Skin of body (tissue), 2 donors: ENCODE results near the gene DHDH. TPM values are rescaled to one million over a fixed set of nuclear protein-coding genes. Genes with fewer than 3 reads are reported as not detected.
A peak's percentile ranks its signal among the peaks of the same experiment; 100 is the strongest.

Experiments used
- DNase-seq: peaks from one replicate; lab custom pipeline; 2025; lab: John Stamatoyannopoulos, UW
- total RNA-seq: library from RNA; depleted of rRNA; stranded (reverse); fragments of >200 nt; gene quantifications from one replicate; pipeline ENCODE4 v1.2.3, GENCODE V29; 2014

Gene DHDH
- total RNA-seq, 1 donor from 2014 or later: not detected

DNA sequence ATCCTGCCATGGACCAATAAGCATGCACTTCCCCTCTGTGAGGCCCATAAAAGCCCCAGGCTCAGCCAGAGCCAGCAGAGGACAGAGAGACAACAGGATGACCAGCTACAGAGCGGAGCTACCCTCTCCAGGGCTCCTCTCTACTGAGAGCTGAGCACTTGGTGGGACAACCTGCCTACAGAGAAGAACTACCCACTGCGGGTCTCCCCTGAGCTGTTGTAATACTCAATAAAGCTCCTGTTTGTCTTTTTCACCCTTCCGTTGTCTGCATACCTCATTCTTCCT is 13.7 kb downstream of the DHDH start:
- DNase-seq: no peak

DNA sequence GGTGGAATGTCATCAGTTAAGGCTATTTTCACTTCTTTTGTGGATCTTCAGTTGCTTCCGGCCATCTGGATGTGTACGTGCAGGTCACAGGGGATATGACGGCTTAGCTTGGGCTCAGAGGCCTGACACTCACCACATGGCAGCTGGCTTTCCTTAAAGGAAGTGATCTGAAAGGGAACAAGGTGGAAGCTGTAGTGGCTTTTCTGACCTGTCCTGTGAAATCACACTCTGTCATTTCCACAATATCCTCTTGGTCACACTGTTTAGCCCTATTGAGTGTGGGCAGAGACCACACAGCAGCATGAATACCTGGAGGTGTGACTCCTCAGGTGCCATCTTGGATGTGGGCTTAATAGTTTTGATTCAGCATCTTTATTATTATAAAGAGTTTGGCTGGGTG is 16.7 kb downstream of the DHDH start:
- DNase-seq: no peak

DNA sequence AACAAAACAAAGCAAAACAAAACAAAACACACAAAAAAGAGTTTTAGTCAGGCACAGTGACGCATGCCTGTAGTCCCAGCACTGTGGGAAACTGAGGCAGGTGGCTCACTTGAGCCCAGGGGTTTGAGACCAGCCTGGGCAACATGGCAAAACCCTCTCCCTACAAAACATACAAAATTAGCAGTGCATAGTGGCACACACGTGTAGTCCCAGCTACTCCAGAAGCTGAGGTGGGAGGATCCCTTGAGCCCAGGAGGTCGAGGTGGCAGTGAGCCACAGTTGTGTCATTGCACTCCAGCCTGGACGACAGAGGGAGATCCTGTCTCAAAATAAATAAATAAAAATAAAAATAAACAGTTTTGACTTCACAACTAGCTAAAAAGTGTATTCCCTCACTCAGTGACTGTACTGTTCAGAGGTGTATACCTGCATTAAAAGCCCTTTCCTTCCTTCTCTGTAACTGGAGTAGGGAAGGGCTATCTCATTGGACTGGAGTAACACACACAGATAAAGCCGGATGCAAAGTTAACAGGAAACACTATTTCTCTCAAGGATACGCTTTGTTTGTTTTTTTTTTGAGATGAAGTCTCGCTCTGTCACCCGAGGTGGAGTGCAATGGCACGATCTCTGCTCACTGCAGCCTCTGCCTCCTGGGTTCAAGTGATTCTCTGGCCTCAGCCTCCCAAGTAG is 17.5 kb downstream of the DHDH start:
- DNase-seq: no peak

DNA sequence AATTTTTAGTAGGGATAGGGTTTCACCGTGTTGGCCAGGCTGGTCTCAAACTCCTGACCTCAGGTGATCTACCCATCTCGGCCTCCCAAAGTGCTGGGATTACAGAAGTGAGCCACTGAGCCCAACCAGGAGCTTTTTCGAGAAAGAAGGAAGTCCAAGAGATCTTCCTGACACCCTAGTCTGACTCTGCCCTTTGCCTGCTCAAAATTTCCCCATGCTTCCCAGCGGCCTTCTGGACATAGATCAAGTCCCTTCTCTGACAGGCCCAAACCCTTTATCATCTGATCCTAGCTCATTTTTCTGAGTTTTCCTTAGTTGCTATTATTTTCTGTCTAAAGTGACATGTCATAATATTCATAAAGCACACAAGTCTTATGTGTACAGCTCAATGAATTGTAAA is 19.6 kb downstream of the DHDH start:
- no peak for DNase-seq

DNA sequence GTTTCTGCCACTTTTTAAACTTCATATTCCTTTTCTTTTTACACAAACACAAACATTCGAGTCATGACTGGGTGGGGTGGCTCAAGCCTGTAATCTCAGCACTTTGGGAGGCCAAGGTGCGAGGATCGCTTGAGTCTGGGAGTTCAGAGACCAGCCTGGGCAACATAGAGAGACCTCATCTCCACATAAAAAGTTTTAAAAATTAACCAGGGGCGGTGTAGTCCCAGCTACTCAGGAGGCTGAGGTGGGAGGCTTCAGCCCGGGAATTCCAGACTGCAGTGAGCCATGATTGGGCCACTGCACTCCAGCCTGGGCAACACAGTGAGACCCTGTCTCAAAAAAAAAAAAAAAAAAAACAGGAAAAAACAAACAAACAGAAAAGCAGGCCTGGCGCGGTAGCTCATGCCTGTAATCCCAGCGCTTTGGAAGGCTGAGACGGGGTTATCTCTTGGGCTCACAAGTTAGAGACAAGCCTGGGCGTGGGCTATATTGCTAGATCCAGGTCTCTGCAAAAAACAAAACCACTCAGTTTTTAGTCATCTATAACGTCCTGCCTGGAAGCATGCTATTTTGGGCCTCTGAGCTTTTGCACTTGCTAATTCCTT is 20.6 kb downstream of the DHDH start:
- DNase-seq: no peak

DNA sequence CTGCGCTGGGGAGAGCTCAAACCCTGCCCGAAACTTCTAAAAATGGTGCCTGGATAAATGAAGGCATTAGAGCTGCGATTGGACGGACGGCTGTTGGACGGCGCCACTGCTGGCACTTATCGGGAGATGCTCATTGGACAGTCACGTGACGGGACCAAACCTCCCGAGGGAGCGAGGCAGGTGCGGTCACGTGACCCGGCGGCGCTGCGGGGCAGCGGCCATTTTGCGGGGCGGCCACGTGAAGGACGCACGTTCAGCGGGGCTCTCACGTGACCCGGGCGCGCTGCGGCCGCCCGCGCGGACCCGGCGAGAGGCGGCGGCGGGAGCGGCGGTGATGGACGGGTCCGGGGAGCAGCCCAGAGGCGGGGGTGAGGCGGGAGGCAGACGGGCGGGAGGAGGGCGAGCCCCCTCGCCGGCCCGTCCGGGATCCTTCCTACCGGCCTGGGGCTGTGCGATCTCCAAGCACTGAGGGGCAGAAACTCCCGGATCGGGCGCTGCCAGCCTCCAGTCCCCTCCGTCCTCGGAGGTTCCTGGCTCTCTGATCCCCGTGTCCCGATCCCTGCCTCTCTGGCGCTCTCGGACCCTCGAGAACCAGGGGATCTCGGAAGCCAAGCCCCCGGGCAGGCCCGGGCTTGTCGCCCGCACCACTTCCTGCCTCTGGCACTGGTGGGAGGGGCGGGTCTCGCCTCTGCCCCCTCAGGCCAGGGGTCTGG is 21.3 kb downstream of the DHDH start, which contains the start of gene BAX:
BAX (plus strand) TSS at position 281 of the 713 bp plus-strand sequence; CDS start at position 335, 54 bp downstream.
- DNase-seq: peak; percentile 92

DNA sequence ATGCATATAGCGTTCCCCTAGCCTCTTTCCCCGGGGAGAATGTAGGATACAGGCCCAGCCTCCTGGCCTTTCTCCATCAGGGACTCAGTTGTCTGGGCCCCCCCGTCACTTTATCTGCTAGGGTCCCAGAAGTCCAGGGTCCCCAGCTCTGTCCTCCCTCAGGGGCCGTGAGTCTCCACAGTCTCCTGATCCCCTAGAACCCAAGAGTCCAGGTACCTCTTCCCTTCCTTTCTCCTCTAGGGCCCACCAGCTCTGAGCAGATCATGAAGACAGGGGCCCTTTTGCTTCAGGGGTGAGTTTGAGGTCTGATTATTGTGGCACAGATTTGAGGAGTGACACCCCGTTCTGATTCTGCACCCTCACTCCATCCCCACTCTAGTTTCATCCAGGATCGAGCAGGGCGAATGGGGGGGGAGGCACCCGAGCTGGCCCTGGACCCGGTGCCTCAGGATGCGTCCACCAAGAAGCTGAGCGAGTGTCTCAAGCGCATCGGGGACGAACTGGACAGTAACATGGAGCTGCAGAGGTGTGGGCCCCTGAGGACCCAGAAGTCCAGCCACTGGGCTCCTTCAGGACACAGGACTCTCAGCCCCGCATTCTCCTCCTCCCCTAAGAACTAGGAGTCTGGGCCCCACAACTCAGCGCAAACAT is 21.9 kb downstream of the DHDH start:
- DNase-seq: no peak

DNA sequence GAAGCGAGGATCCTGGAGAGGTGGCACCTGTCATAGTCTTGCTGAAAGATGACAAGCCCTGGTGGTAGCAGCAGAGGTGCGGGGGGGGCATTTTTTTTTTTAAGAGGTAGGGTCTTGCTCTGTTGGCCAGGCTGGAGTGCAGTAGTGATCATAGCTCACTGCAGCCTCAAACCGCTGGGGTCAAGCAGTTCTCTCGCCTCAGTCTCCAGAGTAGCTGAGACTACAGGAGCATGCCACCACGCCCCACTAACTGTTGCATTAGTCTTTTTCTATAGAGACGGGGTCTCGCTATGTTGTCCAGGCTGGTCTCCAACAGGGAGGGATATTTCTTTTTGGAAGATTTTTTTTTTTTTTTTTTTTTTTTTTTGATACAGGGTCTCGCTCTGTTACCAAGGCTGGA is 24.5 kb downstream of the DHDH start:
- DNase-seq: no peak

DNA sequence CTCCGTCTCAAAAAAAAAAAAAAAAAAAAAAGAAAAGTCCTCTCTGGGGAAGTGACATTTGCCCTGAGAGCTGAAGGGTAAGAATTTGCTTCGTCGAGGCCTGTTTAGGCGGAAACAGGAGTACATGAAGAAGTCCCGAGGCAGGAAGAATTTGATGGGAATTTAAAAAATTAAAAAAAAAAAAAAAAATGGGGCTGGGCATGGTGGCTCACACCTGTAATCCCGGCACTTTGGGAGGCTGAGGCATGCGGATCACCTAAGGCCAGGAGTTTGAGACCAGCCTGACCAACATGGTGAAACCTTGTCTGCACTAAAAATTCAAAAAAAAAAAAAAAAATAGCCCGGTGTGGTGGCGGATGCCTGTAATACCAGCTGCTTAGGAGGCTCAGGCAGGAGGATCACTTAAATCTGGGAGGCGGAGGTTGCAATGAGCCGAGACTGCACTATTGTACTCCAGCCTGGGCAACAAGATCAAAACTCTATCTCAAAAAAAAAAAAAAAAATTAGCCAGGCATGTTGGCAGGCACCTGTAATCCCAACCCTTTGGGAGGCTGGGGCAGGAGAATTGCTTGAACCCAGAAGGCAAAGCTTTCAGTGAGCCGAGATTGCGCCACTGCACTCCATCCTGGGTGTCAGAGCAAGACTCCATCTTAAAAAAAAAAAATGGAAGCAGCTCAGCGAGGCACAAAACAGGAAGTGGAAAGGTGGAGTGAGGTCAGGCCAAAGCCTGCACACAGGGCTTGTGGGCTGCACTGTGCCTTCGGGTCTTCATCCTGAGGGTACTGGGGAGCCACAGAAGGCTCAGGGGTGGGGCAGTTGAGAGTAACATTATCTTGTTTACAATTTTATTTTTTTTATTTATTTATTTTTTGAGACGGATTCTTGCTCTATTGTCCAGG is 26.1 kb downstream of the DHDH start:
- DNase-seq: no peak

DNA sequence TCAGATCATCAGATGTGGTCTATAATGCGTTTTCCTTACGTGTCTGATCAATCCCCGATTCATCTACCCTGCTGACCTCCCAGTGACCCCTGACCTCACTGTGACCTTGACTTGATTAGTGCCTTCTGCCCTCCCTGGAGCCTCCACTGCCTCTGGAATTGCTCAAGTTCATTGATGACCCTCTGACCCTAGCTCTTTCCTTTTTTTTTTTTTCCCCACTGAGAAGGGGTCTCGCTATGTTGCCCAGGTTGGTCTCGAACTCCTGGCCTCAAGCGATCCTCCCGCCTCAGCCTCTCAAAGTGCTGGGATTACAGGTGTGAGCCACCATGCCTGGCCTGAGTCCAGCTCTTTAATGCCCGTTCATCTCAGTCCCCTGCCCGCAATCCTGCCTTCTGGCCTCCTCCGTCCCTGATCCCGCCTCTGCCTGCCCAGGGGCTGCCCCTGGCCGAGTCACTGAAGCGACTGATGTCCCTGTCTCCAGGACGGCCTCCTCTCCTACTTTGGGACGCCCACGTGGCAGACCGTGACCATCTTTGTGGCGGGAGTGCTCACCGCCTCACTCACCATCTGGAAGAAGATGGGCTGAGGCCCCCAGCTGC is 27.7 kb downstream of the DHDH start:
- DNase-seq: no peak

DNA sequence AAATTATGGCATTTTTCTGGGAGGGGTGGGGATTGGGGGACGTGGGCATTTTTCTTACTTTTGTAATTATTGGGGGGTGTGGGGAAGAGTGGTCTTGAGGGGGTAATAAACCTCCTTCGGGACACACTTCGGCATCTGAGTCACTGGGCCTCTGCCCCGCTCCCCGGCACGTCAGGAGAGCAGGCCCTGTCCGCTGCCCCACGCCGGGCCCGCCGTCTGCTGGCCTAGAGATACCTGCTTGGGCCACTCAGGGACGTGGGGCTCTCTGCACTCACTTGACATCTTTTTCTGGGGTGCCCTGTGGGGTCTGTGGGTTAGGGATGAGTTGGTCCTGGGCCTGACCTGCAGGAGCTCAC is 28.2 kb downstream of the DHDH start:
- DNase-seq: no peak

DNA sequence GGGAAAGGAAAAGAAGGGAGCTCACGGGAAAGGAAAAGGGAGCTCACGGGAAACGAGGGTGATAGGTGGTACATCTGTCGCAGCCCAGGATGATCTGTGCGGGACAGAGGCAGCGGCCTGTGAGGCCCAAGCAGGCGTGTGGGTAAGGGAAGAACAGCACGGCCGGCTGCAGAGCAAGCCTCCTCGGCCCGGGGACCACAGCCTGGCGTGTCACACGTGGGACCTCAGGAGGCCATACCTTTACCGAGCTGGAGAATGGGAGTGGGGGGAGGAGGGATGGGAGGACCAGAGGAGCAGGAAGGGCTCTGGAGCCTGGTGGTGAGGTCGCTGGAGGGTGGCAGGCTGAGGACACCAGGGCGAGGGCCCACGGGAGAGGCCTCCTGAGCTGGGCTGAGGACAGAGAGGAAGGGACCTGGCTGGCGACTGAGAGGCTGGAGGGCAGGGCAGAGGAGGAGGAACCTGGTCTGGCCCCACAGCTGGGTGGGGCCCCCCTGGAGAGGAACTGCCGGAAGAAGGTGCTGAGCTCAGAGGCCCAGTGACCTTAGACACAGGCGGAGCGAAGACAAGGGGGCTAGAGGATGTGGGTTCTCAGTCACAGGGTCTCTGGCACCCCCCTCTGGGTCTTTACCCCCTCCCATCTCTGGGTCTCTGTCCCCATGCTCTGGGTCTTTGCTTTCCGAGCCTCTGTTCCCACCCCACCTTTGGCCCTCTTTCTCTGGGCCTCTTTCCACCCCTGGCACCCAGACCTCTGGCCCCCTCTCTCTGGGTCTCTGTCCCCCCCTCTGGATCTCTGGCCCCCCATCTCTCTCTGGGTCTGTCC is 28.7 kb downstream of the DHDH start:
- no peak for DNase-seq

DNA sequence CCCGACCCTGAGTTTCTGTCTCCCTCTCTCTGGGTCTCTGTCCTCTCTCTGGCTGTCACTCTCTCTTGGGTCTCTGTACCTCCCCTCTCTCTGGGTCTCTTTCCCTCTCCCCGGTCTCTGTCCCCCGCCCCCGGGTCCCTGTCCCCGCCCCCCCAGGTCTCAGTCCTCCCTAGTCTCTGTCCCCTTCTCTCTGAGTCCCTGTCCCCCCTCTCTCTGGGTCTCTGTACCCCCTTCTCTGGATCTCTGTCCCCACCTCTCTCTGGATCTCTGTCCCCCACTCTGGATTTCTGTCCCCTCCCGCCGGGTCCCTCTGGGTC is 29.3 kb downstream of the DHDH start:
- no peak for DNase-seq

DNA sequence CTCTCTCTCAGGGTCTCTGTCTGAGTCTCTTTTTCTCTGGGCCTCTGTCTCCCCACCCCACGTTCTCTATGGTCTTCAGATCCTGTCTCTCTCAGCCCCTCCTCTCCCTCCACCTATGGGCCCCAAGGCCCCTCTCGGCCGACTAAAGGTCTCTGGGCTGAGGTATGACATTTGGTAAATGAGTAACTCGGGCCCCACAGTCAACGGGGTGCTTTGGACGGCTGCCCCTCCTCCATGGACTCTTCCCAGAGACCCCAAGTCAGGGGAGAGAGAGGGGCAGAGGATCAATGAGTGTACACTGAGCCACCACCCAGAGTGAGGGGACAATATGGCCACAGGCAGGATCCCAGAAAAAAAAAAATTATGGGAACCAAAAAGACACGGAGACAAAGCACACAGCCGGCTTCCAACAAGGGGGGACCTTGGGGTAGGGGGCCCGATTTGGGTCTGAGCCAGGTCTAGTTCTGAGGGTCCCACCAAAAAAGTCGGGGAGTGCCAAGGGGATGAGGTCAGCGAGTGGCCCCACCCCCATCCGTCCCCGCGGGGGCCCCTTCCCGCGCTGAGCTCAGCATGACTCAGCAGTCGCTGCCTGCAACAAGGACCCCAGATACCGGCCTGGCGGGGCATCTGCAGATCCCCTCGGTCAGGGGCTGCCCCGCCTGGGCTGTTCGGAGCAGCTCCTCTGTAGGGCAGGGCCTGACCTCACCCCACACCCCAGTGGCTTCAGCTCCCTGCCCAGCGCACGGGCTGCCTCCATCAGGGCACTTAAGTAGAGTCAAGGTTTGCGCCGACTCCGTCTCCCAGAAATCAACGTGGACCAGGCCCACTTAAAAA is 30.1 kb downstream of the DHDH start:
- peak; percentile 58 for DNase-seq

DNA sequence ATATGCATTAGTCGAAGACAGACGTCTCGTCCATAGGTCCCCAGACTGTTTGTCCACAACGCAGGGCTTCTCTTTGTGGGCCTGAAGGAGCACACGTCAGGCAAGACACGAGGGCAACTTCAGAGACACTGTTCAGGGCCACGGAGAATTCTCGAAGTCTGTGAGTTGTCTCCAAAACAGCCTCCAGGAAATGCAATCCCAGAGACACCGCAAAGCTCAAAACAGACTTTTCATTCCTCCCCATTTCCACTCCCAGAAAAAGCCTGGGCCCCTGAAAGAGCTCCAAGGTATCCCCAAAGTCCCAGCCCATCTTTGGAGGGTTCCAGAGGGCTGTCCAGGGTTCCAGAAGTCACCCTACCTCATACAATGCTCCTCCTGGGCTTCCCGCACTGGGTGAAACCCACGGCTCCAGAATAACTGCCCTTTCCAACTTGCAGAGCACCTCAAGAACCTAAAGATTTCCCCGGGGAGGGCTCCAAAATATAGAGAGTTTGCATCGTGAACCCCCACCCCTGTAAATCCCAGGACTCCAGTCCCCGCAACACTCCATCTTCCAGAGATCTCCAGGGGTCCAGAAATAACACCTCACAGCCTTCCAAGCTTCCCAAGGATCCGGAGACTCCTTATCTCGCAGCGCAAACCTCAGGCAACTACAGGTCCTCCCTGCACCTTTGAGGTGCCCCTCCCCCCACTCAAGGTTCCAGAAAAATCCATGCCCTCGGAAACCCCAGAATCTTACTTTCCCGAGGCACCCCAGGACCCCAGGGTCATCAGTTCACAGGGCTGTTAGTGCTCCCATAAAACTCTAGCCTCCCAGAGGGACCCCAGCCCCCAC is 30.9 kb downstream of the DHDH start:
- no peak for DNase-seq

DNA sequence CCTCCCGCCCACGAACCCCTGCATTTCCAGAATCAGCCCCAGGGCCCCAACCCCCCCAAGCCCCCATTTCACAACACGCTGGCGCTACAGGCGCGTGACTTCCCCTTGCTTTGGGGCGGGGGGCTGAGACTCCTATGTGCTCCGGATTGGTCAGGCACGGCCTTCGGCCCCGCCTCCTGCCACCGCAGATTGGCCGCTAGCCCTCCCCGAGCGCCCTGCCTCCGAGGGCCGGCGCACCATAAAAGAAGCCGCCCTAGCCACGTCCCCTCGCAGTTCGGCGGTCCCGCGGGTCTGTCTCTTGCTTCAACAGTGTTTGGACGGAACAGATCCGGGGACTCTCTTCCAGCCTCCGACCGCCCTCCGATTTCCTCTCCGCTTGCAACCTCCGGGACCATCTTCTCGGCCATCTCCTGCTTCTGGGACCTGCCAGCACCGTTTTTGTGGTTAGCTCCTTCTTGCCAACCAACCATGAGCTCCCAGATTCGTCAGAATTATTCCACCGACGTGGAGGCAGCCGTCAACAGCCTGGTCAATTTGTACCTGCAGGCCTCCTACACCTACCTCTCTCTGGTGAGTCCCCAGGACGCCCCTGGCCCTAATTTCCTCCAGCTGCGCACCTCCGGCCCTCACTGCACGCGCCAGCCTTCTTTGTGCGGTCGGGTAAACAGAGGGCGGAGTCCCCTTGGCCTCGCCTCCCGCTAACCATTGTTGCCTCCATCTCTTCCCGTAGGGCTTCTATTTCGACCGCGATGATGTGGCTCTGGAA is 31.7 kb downstream of the DHDH start, which contains the start of gene FTL:
FTL (plus strand) TSS at position 270 of the 766 bp plus-strand sequence; CDS start at position 469, 199 bp downstream.
- peak; percentile 94 for DNase-seq

DNA sequence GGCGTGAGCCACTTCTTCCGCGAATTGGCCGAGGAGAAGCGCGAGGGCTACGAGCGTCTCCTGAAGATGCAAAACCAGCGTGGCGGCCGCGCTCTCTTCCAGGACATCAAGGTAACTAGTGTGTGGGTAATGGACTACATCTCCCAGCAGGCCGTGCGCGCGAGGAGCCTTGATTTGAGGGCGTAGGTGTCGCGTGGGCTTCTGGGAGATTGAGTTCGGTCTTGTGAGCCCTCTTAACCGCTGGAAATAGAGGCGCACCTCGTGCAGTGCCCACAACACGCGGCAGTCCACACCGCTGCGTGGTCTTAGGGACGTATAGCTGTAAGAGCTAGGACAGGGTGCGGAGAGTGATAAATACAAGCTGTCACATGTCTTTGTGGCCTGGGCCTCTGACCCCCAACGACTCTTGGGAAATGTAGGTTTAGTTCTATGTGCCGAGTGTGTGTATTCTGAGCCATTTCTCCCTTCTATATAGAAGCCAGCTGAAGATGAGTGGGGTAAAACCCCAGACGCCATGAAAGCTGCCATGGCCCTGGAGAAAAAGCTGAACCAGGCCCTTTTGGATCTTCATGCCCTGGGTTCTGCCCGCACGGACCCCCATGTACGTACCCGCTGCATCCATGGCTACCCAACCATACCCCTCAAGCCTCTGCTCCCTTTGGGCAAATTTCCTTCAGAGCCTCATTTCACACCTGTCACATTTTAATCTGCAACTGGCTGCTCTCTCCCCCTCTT is 32.5 kb downstream of the DHDH start:
- DNase-seq: peak; percentile 67
